ENCODE data around the gene SFMBT1. TPM values are rescaled to one million over a fixed set of nuclear protein-coding genes. Genes with fewer than 3 reads are reported as not detected.

Gene SFMBT1
- total and polyA plus RNA-seq, 2 of the 8 experiments (the other 6 are each of a cell fraction or from before 2014, with no cell fraction given): 8.1 to 16.8 TPM

DNA sequence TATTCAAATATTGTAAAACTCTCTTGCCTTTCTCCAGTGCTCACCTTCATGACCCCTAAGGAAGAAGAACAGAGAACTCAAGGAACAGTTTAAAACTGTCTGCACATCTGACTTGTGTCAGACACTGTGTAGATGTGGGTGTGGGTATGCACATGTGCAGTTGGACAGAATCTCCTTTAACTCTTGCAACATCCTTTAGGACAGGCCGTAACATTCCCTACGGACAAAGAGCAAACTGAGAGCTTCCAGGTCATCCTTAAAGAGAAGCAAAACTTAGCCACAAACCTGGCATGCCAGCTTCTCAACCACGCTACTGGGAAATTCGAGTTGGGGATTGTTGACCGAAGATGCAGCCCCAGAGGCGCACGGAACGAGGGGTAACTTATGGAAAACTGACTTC lies 4.1 kb upstream of the SFMBT1 start:
- Histone ChIP-seq H2BK5ac (ENCODE audit: low read depth, low read length) (no peak overlapping the region), H3K23me2 (ENCODE audit: low read depth, low read length) (no peaks in the 10 kb centered on the region; the same call in 1 of the 2 replicates), H2AFZ (ENCODE audit: low read length) (no peak overlapping the region), H3K4ac (replicated peaks; ENCODE audit: insufficient read length, low read depth, low read length) (no peak overlapping the region), H4K91ac (replicated peaks; ENCODE audit: insufficient read length, low read length) (no peak overlapping the region), H3K27ac (ENCODE audit: low read depth, low read length) (no peak overlapping the region), H2AK5ac (ENCODE audit: low read depth, low read length) (no peak overlapping the region), H3K14ac (ENCODE audit: insufficient read length) (no peak overlapping the region), H4K20me1 (replicated peaks in 1 of 2; ENCODE audit: control insufficient read depth in 1 of 2, insufficient read depth in 2 of 2, low read length in 2 of 2) (no peaks in the 10 kb centered on the region), H3K4me3 (ENCODE audit: extremely low read depth in 1 of 4, insufficient read depth in 2 of 4, low read depth in 3 of 4, low read length in 4 of 4) (no peak overlapping the region), H3K27me3 (replicated peaks in 1 of 4; ENCODE audit: control insufficient read depth in 3 of 4, extremely low read depth in 1 of 4, insufficient read depth in 3 of 4, low read length in 3 of 4) (peaks cover 0 to 13% (median 5%) of the 10 kb centered on the region in 4 experiments; a peak in 4 of 7 replicates), H3K9ac (replicated peaks in 1 of 4; ENCODE audit: extremely low read depth in 1 of 4, low read depth in 3 of 4, low read length in 3 of 4) (no peak overlapping the region), H3K4me1 (replicated peaks in 1 of 4; ENCODE audit: control insufficient read depth in 3 of 4, insufficient read depth in 4 of 4, low read length in 3 of 4) (no peaks in the 10 kb centered on the region; a peak in 1 of 7 replicates), H3K79me1 (ENCODE audit: low read depth, low read length) (no peaks in the 10 kb centered on the region), H3K23ac (ENCODE audit: insufficient read length) (no peak overlapping the region), H3K18ac (ENCODE audit: extremely low read depth, low read length) (no peak overlapping the region), H3K36me3 (ENCODE audit: control insufficient read depth in 2 of 4, insufficient read depth in 4 of 4, low read length in 3 of 4) (no peaks in the 10 kb centered on the region), H2BK12ac (ENCODE audit: low read depth, low read length) (no peak overlapping the region), H2BK120ac (replicated peaks; ENCODE audit: low read depth, low read length) (no peak overlapping the region), H3K79me2 (ENCODE audit: control insufficient read depth in 1 of 2, insufficient read depth in 2 of 2, low read length in 2 of 2) (no peaks in the 10 kb centered on the region), H2BK20ac (ENCODE audit: low read length) (no peak overlapping the region), H2BK15ac (ENCODE audit: low read length) (no peak overlapping the region), H3K4me2 (ENCODE audit: insufficient read depth in 1 of 2, low read depth in 2 of 2, low read length in 2 of 2) (no peak overlapping the region), H4K5ac (ENCODE audit: insufficient read length, low read depth, low read length) (no peak overlapping the region), H3K9me3 (ENCODE audit: insufficient read depth in 2 of 2, low read depth in 1 of 2, low read length in 1 of 2) (no peaks in the 10 kb centered on the region), H4K8ac (ENCODE audit: extremely low read depth, insufficient read depth, low read length) (no peak overlapping the region; the same call in 1 of the 2 replicates), H3K56ac (replicated peaks; ENCODE audit: insufficient read length, low read depth, low read length) (no peak overlapping the region)
- DNase-seq (ENCODE audit: low read depth in 1 of 2, low spot score in 2 of 2) (peak in 1 of 2 experiments; percentile 19), FAIRE-seq (no peak)
- ChIA-PET CTCF (ENCODE audit: partially characterized antibody) (interaction anchor here (0.7 to 3.1 kb wide), 5 partner anchors 22 to 200 kb away, joined by 3 to 8 read pairs (median 3); no protein-coding TSS in a partner anchor), POLR2A (ENCODE audit: partially characterized antibody) (no interaction called here)
- TF ChIP-seq MAFK (IDR thresholded peaks at IDR 0.05; ENCODE audit: low read depth, low read length) (no peak), FOSL1 (IDR thresholded peaks at IDR 0.05; ENCODE audit: insufficient read depth, low read depth, low read length) (no peak), NANOG (IDR thresholded peaks at IDR 0.05; ENCODE audit: insufficient read depth, low read depth, low read length, poor library complexity, severe bottlenecking) (no peak), RFX5 (IDR thresholded peaks at IDR 0.05; ENCODE audit: borderline replicate concordance, low read depth, low read length) (no peak)
- 98% methylated on average over 8 of the region's 8 CpGs; no CpG with 5 or more reads in 1 of the 2 experiments for WGBS, 2 experiments (ENCODE audit: extremely low coverage in 1 of 2, insufficient coverage in 1 of 2, insufficient read length in 1 of 2, insufficient replicate concordance in 2 of 2, low coverage in 1 of 2, low lambda C conversion rate in 2 of 2, missing lambda C conversion rate in 1 of 2)
